ENCODE data around the gene GALNT13.

The GALNT13 gene

GRCh38 chr2:154140249-154141025 is 268.7 kb downstream of the GALNT13 start:
- TF ChIP-seq, protein P1, sequence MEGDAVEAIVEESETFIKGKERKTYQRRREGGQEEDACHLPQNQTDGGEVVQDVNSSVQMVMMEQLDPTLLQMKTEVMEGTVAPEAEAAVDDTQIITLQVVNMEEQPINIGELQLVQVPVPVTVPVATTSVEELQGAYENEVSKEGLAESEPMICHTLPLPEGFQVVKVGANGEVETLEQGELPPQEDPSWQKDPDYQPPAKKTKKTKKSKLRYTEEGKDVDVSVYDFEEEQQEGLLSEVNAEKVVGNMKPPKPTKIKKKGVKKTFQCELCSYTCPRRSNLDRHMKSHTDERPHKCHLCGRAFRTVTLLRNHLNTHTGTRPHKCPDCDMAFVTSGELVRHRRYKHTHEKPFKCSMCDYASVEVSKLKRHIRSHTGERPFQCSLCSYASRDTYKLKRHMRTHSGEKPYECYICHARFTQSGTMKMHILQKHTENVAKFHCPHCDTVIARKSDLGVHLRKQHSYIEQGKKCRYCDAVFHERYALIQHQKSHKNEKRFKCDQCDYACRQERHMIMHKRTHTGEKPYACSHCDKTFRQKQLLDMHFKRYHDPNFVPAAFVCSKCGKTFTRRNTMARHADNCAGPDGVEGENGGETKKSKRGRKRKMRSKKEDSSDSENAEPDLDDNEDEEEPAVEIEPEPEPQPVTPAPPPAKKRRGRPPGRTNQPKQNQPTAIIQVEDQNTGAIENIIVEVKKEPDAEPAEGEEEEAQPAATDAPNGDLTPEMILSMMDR (IDR thresholded peaks at IDR 0.05; ENCODE audit: control insufficient read depth, extremely low read depth, insufficient read depth), result no peak
- no peak for DNase-seq (ENCODE audit: low read depth)
- H3K4me3 ChIP-seq (ENCODE audit: low read depth, low read length), result no peak overlapping the region

GRCh38 chr2:154142480-154142879 is 270.8 kb downstream of the GALNT13 start:
- TF ChIP-seq, protein P1 (IDR thresholded peaks at IDR 0.05; ENCODE audit: control insufficient read depth, extremely low read depth, insufficient read depth), result no peak
- no peak for DNase-seq (ENCODE audit: low read depth)
- H3K4me3 ChIP-seq (ENCODE audit: low read depth, low read length), result no peak overlapping the region

- no peak overlapping the region for H3K4me3 ChIP-seq (ENCODE audit: low read depth, low read length)
- no peak for DNase-seq (ENCODE audit: low read depth)
- TF ChIP-seq, protein P1 (IDR thresholded peaks at IDR 0.05; ENCODE audit: control insufficient read depth, extremely low read depth, insufficient read depth), result no peak
Measured at GRCh38 chr2:154143105-154143504, 271.4 kb downstream of the GALNT13 start.

DNA sequence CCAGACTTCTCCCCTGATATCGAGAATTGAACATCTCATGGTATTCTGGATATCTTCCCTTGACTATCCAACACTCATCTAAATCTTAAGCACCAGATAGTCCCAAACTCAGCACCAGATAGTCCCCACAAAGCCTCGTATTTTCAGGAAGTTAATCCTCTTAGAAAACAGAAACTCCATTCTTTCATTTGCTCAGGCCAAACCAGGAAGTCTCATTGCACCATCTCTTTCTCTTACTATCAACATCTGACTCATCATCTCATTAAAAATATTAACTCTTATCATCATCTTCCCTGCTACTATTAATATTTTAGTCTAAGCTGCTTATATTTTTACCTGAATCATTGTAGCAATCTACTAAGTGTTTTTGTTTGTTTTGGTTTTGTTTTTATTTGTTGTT is 286.4 kb downstream of the GALNT13 start:
- no peak for DNase-seq (ENCODE audit: low read depth)

DNA sequence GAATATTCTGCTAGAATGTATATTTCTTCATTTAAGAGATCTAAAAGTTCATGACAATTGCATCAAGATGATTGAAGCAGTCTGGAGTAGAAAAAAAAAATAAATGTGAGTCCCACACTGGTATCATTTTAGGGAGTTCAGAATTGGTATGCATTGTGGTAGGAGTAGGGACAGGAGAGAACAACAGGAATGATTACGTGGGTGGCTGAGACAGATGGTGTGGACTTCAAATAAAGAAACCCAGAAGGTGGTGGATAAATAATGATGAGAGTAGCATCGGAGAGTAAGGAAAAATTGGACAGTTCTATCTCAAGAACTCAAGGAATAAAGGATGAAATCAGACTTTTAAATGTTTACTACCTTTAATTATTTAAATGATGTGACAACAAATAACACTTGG is 289.6 kb downstream of the GALNT13 start:
- TF ChIP-seq, protein P1 (IDR thresholded peaks at IDR 0.05; ENCODE audit: control insufficient read depth, extremely low read depth, insufficient read depth), result no peak
- no peak overlapping the region for H3K4me3 ChIP-seq (ENCODE audit: low read depth, low read length)
- DNase-seq (ENCODE audit: low read depth), result no peak

More for the DNA sequence above, 286.4 kb downstream of the GALNT13 start:
- TF ChIP-seq, protein P1 (IDR thresholded peaks at IDR 0.05; ENCODE audit: control insufficient read depth, extremely low read depth, insufficient read depth), result no peak
- no peak overlapping the region for H3K4me3 ChIP-seq (ENCODE audit: low read depth, low read length)

DNA sequence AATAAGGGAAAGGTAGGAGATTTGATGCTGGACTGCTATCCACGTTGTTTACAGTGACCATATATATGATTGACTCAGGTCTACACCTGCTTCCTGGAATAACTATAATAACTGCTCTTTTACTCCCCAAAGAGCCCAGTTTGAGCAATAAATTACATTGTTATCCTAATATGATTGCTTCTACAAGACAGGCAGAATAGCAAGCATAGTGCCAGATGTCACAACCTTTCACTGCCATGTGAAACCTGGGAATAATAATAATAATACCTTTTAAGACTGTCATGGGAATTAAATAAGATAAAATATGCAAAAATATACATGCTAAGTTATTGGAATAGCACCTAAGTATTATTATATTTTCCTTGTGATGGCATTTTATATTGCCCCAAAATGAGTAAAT is 298.7 kb downstream of the GALNT13 start:
- TF ChIP-seq, protein P1 (IDR thresholded peaks at IDR 0.05; ENCODE audit: control insufficient read depth, extremely low read depth, insufficient read depth), result no peak
- DNase-seq (ENCODE audit: low read depth), result no peak
- no peak overlapping the region for H3K4me3 ChIP-seq (ENCODE audit: low read depth, low read length)

DNA sequence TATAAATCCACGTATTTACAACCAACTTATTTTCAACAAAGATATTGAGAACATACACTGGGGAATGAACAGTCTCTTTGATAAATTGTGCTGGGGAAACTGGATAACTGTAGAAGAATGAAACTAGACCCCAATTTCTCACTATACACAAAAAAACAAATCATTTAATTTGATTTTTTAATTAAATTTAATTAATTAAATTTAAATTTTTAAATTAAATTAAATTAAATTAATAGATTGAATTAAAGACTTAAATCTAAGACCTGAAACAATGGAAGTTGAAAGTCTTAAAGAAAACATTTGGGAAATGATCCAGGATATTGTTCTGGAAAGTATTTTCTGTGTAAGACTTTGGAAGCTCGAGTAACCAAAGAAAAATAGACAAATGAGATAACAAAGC is 301.4 kb downstream of the GALNT13 start:
- TF ChIP-seq, protein P1 (IDR thresholded peaks at IDR 0.05; ENCODE audit: control insufficient read depth, extremely low read depth, insufficient read depth), result no peak
- no peak overlapping the region for H3K4me3 ChIP-seq (ENCODE audit: low read depth, low read length)
- no peak for DNase-seq (ENCODE audit: low read depth)
